Uterus (tissue), 2 donors: Measurements from ENCODE around the gene GAREM2.

Source experiments
- CTCF ChIP-seq, 4 experiments: fragments of 200-600 bp in 2 of 4; fragments of 450-650 bp in 2 of 4; sonication (generic) in 2 of 4; IDR thresholded peaks; one replicate each; pipeline ENCODE4 v1.5.1; 2016 to 2019; ENCODE audit warnings: antibody characterized with exemption in 4 of 4, mild to moderate bottlenecking in 2 of 4, moderate library complexity in 1 of 4
- POLR2A ChIP-seq, 2 donors: fragments of 450-650 bp; IDR thresholded peaks; one replicate each; pipeline ENCODE4 v1.6.1; 2016; ENCODE audit warnings: antibody characterized with exemption in 2 of 2, mild to moderate bottlenecking in 1 of 2, moderate library complexity in 1 of 2

- TF ChIP-seq POLR2A (IDR thresholded peaks at IDR 0.05) (no peak), CTCF (IDR thresholded peaks at IDR 0.05) (no peak)
Observed at GRCh38 chr2:26170795-26171194, 2.1 kb upstream of the GAREM2 start.
